Measurements from ENCODE around the gene SH3PXD2B. TPM values are rescaled to one million over a fixed set of nuclear protein-coding genes. Genes with fewer than 3 reads are reported as not detected.

Gene SH3PXD2B
- total and polyA plus RNA-seq, 2 of the 4 experiments (the other 2 are of a cell fraction), result 8.2 to 14.4 TPM

DNA sequence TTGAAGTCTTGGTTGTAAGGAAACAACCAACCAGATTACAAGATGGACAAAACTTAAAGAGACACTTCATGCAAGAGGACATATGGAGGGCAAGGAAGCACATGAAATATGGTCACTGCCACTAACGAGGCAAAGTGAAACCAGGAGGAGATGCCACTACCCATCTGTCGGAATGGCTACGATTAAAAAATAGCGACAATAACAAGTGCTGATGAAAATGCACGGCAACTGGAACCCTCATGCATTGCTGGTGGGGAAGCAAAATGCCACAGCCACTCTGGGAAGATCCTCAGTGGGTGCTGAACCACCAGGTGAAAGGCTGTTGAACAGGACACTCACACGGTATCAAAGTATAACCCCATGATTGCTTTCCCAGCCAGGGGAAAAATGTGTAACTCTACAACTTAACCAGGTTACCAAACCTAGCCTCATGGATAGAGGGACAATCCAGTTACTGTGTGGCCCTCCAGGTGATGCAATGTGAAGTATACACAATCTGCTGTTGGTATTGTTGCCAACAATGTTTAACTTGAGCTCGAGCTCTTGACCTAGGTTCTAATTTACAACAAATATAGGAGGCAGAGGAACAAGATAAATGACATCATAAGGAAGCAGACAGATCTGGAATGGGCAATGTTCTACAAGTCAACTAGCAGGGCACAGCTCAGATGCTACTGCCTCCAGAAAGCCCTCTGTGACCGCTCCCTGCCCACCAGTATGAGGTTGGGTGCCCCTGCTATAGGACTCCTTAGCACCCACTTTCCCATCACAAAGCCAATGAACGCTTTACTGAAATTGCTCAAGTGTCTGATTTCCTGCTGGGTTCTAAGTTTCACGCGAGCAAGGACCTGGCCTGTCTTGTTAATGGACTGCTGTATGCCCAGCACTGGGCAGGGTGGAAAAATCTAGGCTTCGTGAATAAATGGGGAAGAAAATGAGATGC is 25.8 kb downstream of the SH3PXD2B start:
- peaks cover 7% of the 10 kb centered on the region for H3K36me3 ChIP-seq (ENCODE audit: control insufficient read depth, insufficient read depth, low read length)
- WGBS, 2 experiments (ENCODE audit: extremely low coverage in 2 of 2, insufficient read length in 1 of 2), result 95% methylated on average over 5 of the region's 12 CpGs; no CpG with 5 or more reads in 1 of the 2 experiments
- H4K5ac ChIP-seq (ENCODE audit: low read depth, low read length), result no peak overlapping the region; the same call in 1 of the 2 replicates
- ATAC-seq (ENCODE audit: low read depth) (peak; percentile 11), DNase-seq (no peak)
- no peak overlapping the region for H2BK20ac ChIP-seq (ENCODE audit: low read depth, low read length)
- peaks cover 33% of the 10 kb centered on the region; the same call in 1 of the 2 replicates for H3K9me1 ChIP-seq (ENCODE audit: insufficient read depth, low read length)
- no peak overlapping the region for H3K14ac ChIP-seq (replicated peaks; ENCODE audit: low read depth, low read length)
- H3K9ac ChIP-seq (ENCODE audit: low read depth, low read length), result no peak overlapping the region; the same call in 1 of the 2 replicates
- dilution Hi-C loops (cut with HindIII; ENCODE audit: low sequenced_read_pairs, unreplicated experiment), result no loop called here
- no peak overlapping the region for H3K4me2 ChIP-seq (ENCODE audit: low read depth, low read length)
- H3K27me3 ChIP-seq (ENCODE audit: control insufficient read depth, insufficient read depth, low read length), result no peaks in the 10 kb centered on the region
- no peak overlapping the region for H3K23ac ChIP-seq (ENCODE audit: low read depth, low read length)
- H3K56ac ChIP-seq (ENCODE audit: extremely low read depth, insufficient read depth, low read length), result no peak overlapping the region
- no peak overlapping the region for H2AK9ac ChIP-seq (replicated peaks; ENCODE audit: low read depth, low read length, poor library complexity)
- H2BK15ac ChIP-seq (ENCODE audit: low read depth, low read length), result no peak overlapping the region
- no peak overlapping the region; the same call in 1 of the 2 replicates for H3K18ac ChIP-seq (ENCODE audit: low read depth, low read length)
- H3K4me1 ChIP-seq (ENCODE audit: control insufficient read depth, insufficient read depth, low read length), result peaks cover 24% of the 10 kb centered on the region; the same call in 1 of the 2 replicates
- in situ Hi-C loops (cut with MboI; ENCODE audit: low sequenced_read_pairs), result no loop called here
- CTCF ChIA-PET, result no interaction called here
- H3K79me1 ChIP-seq (ENCODE audit: low read depth in 1 of 2, low read length in 2 of 2), result peaks cover 45 to 84% of the 10 kb centered on the region in 2 experiments
- H4K20me1 ChIP-seq (ENCODE audit: insufficient read depth, low read length), result peaks cover 59% of the 10 kb centered on the region
- peak overlapping the region; percentile 4; the same call in 1 of the 2 replicates for H3K4ac ChIP-seq (ENCODE audit: low read depth, low read length)
- H3K4me3 ChIP-seq (ENCODE audit: insufficient read depth, low read depth, low read length), result no peak overlapping the region
- BruUV-seq (replicated peaks), result no TSS peak
- no peak overlapping the region for H2BK5ac ChIP-seq (ENCODE audit: low read depth, low read length, poor library complexity, severe bottlenecking)
- no peak overlapping the region for H2BK120ac ChIP-seq (ENCODE audit: low read depth, low read length)
- H2AK5ac ChIP-seq (ENCODE audit: low read depth, low read length), result no peak overlapping the region
- H3K27ac ChIP-seq (ENCODE audit: insufficient read depth, low read length), result peak overlapping the region; percentile 39; the same call in 1 of the 2 replicates
- no peak overlapping the region for H4K8ac ChIP-seq (ENCODE audit: low read depth in 2 of 2, low read length in 2 of 2)
- H3K9me3 ChIP-seq (ENCODE audit: control insufficient read depth, insufficient read depth, low read length), result no peaks in the 10 kb centered on the region
- intact Hi-C loops (cut with micrococcal nuclease), result no loop called here
- POLR2A ChIA-PET (ENCODE audit: unreplicated experiment), result interaction anchor here (0.6 kb wide), 1 partner anchor 10 kb away, joined by 3 read pairs; no protein-coding TSS in a partner anchor
- H4K91ac ChIP-seq (ENCODE audit: insufficient read depth, low read depth, low read length), result no peak overlapping the region
- no peak overlapping the region for H2AFZ ChIP-seq (replicated peaks; ENCODE audit: low read length, poor library complexity)
- TF ChIP-seq, protein P1, sequence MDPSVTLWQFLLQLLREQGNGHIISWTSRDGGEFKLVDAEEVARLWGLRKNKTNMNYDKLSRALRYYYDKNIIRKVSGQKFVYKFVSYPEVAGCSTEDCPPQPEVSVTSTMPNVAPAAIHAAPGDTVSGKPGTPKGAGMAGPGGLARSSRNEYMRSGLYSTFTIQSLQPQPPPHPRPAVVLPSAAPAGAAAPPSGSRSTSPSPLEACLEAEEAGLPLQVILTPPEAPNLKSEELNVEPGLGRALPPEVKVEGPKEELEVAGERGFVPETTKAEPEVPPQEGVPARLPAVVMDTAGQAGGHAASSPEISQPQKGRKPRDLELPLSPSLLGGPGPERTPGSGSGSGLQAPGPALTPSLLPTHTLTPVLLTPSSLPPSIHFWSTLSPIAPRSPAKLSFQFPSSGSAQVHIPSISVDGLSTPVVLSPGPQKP (IDR thresholded peaks at IDR 0.05; ENCODE audit: borderline replicate concordance, low read depth, low read length), result no peak
- no peak for TF ChIP-seq RFX5 (IDR thresholded peaks at IDR 0.05; ENCODE audit: low read depth, low read length)
- no peak for TF ChIP-seq POLR2A (IDR thresholded peaks at IDR 0.05; ENCODE audit: low read depth, low read length)
- TF ChIP-seq FOS (IDR thresholded peaks at IDR 0.05; ENCODE audit: low read depth, low read length), result no peak
- TF ChIP-seq CHD1 (IDR thresholded peaks at IDR 0.05; ENCODE audit: low read depth, low read length), result no peak
- TF ChIP-seq MAZ (IDR thresholded peaks at IDR 0.05; ENCODE audit: borderline replicate concordance, low read depth, low read length), result no peak
- no peak for TF ChIP-seq SMC3 (IDR thresholded peaks at IDR 0.05; ENCODE audit: low read depth, low read length)
- no peak for TF ChIP-seq NFE2L2 (IDR thresholded peaks at IDR 0.05; ENCODE audit: low read depth, low read length)
- TF ChIP-seq, protein P2, sequence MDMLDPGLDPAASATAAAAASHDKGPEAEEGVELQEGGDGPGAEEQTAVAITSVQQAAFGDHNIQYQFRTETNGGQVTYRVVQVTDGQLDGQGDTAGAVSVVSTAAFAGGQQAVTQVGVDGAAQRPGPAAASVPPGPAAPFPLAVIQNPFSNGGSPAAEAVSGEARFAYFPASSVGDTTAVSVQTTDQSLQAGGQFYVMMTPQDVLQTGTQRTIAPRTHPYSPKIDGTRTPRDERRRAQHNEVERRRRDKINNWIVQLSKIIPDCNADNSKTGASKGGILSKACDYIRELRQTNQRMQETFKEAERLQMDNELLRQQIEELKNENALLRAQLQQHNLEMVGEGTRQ (IDR thresholded peaks at IDR 0.05; ENCODE audit: low read depth, low read length), result no peak
- no peak for TF ChIP-seq CEBPB (IDR thresholded peaks at IDR 0.05; ENCODE audit: low read depth, low read length)
- TF ChIP-seq MXI1 (IDR thresholded peaks at IDR 0.05; ENCODE audit: borderline replicate concordance, low read depth, low read length), result no peak
- TF ChIP-seq RAD21 (IDR thresholded peaks at IDR 0.05; ENCODE audit: low read length), result no peak
- TF ChIP-seq MAFK (IDR thresholded peaks at IDR 0.05; ENCODE audit: low read depth, low read length), result no peak
- TF ChIP-seq BHLHE40 (IDR thresholded peaks at IDR 0.05; ENCODE audit: low read depth, low read length), result no peak

Measured in IMR-90 (cell line).